ENCODE results near the gene SRI.

DNA sequence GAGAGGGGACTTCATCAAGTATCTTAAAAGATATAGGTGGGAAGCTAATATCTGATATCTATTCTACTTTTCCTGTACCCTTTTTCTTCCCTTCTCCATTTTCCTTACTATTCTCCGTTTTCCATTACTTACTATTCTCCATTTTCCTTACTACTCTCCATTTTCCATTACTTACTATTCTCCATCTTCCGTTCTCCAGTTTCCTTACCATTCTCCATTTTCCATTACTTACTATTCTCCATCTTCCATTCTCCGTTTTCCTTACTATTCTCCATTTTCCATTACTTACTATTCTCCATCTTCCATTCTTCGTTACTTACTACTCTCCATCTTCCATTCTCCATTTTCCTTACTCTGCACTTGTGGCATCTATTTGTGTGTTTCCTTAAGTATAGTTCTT, 47.6 kb upstream of the SRI start:
- TF ChIP-seq ZFX (IDR thresholded peaks at IDR 0.05) (no peak), CTCF (conservative IDR thresholded peaks at IDR 0.05) (no peak)
